HEK293 (cell line): Measurements from ENCODE around the gene CREB3L1.

Experiments
- CTCF ChIA-PET: fragments of 350-600 bp; formaldehyde crosslinking; extraction: SDS; loops from one replicate; lab custom pipeline; 2021; ENCODE audit warnings: antibody characterized with exemption; lab: Yijun Ruan, JAX
- POLR2A ChIA-PET: fragments of 300-600 bp; formaldehyde crosslinking; extraction: SDS; loops from one replicate; lab custom pipeline; 2020; ENCODE audit warnings: antibody characterized with exemption, inconsistent platforms; lab: Yijun Ruan, JAX
- H3K27ac ChIP-seq: fragments of 200-500 bp; sonication (Bioruptor generic); 2 replicates; pipeline ENCODE4 v1.5.1; 2014; ENCODE audit warnings: low read depth, low read length, control low read depth, inconsistent platforms; ENCODE audit errors: extremely low read depth
- H3K36me3 ChIP-seq, 2 experiments: fragments of 200-500 bp in 1 of 2; sonication (Bioruptor generic) in 1 of 2; 1 replicate in 1 of 2; 2 replicates in 1 of 2; pipeline ENCODE4 v1.5.1; 2014 to 2017; ENCODE audit warnings: inconsistent platforms in 2 of 2, low read length in 2 of 2; ENCODE audit not compliant: control insufficient read depth in 2 of 2, insufficient read depth in 1 of 2
- H3K4me1 ChIP-seq: fragments of 200-500 bp; sonication (Bioruptor generic); 2 replicates; pipeline ENCODE4 v1.5.1; 2014; ENCODE audit warnings: mild to moderate bottlenecking, low read length, inconsistent platforms; ENCODE audit not compliant: control insufficient read depth, insufficient read depth
- H3K4me3 ChIP-seq: 2 replicates; pipeline ENCODE4 v1.5.1; 2011; ENCODE audit warnings: low read depth, mild to moderate bottlenecking, control low read depth, low read length, moderate library complexity
- H3K9me3 ChIP-seq: fragments of 200-500 bp; sonication (Bioruptor generic); 2 replicates; pipeline ENCODE4 v1.5.1; 2014; ENCODE audit warnings: low read depth, low read length, inconsistent platforms; ENCODE audit not compliant: control insufficient read depth, insufficient read depth
- FEZF1 ChIP-seq: fragments of 450-650 bp; formaldehyde crosslinking; IDR thresholded peaks from 2 replicates; pipeline ENCODE4 v1.5.1; 2016; ENCODE audit warnings: missing biosample characterization, missing genetic modification characterization
- ZBTB21 ChIP-seq: fragments of 450-650 bp; formaldehyde crosslinking; IDR thresholded peaks from 2 replicates; pipeline ENCODE4 v1.5.1; 2017; ENCODE audit warnings: missing biosample characterization, missing genetic modification characterization
- ZFP41 ChIP-seq: fragments of 450-650 bp; formaldehyde crosslinking; IDR thresholded peaks from 2 replicates; pipeline ENCODE4 v1.5.1; 2016; ENCODE audit warnings: missing biosample characterization, missing genetic modification characterization, borderline replicate concordance
- ZFP69B ChIP-seq: fragments of 450-650 bp; formaldehyde crosslinking; IDR thresholded peaks from 2 replicates; pipeline ENCODE4 v1.5.1; 2016; ENCODE audit warnings: missing biosample characterization, missing genetic modification characterization
- ZNF114 ChIP-seq: fragments of 450-650 bp; formaldehyde crosslinking; IDR thresholded peaks from 2 replicates; pipeline ENCODE4 v1.5.0; 2017; ENCODE audit warnings: missing biosample characterization, missing genetic modification characterization
- ZNF133 ChIP-seq: fragments of 450-650 bp; formaldehyde crosslinking; IDR thresholded peaks from 2 replicates; pipeline ENCODE4 v1.5.1; 2016; ENCODE audit warnings: missing biosample characterization, missing genetic modification characterization
- ZNF140 ChIP-seq: fragments of 450-650 bp; formaldehyde crosslinking; IDR thresholded peaks from 2 replicates; pipeline ENCODE4 v1.5.1; 2016; ENCODE audit warnings: missing biosample characterization, missing genetic modification characterization
- ZNF155 ChIP-seq: fragments of 450-650 bp; formaldehyde crosslinking; IDR thresholded peaks from 2 replicates; pipeline ENCODE4 v1.5.1; 2016; ENCODE audit warnings: missing biosample characterization, missing genetic modification characterization
- ZNF426 ChIP-seq: fragments of 450-650 bp; formaldehyde crosslinking; IDR thresholded peaks from 2 replicates; pipeline ENCODE4 v1.5.1; 2017; ENCODE audit warnings: missing biosample characterization, missing genetic modification characterization, mild to moderate bottlenecking, inconsistent platforms, moderate library complexity
- ZNF473 ChIP-seq: fragments of 450-650 bp; formaldehyde crosslinking; IDR thresholded peaks from 2 replicates; pipeline ENCODE4 v1.5.1; 2017; ENCODE audit warnings: missing biosample characterization, missing genetic modification characterization
- ZNF529 ChIP-seq: fragments of 450-650 bp; formaldehyde crosslinking; IDR thresholded peaks from 2 replicates; pipeline ENCODE4 v1.5.1; 2017; ENCODE audit warnings: missing genetic modification characterization, missing biosample characterization; ENCODE audit not compliant: insufficient replicate concordance
- ZNF596 ChIP-seq: fragments of 450-650 bp; IDR thresholded peaks from 2 replicates; pipeline ENCODE4 v1.5.0; 2018; ENCODE audit warnings: missing biosample characterization, mild to moderate bottlenecking, missing genetic modification characterization, moderate library complexity
- ZNF621 ChIP-seq: fragments of 450-650 bp; formaldehyde crosslinking; IDR thresholded peaks from 2 replicates; pipeline ENCODE4 v1.5.1; 2017; ENCODE audit warnings: missing biosample characterization, missing genetic modification characterization
- ZNF704 ChIP-seq: fragments of 450-650 bp; formaldehyde crosslinking; IDR thresholded peaks from 2 replicates; pipeline ENCODE4 v1.5.1; 2016; ENCODE audit warnings: missing biosample characterization, missing genetic modification characterization
- ZNF776 ChIP-seq: fragments of 450-650 bp; formaldehyde crosslinking; IDR thresholded peaks from 2 replicates; pipeline ENCODE4 v1.5.0; 2017; ENCODE audit warnings: missing biosample characterization, missing genetic modification characterization, borderline replicate concordance
- TF ChIP-seq, protein P1 (sequence below): fragments of 450-650 bp; formaldehyde crosslinking; IDR thresholded peaks from 2 replicates; pipeline ENCODE4; 2016; ENCODE audit warnings: missing biosample characterization, missing genetic modification characterization
- TF ChIP-seq, protein P2 (sequence below): fragments of 450-650 bp; formaldehyde crosslinking; IDR thresholded peaks from 2 replicates; pipeline ENCODE4 v1.5.1; 2016; ENCODE audit warnings: missing biosample characterization, missing genetic modification characterization
- TF ChIP-seq, protein P3 (sequence below): fragments of 450-650 bp; formaldehyde crosslinking; conservative IDR thresholded peaks from 2 replicates; pipeline ENCODE4 v1.5.1; 2016; ENCODE audit warnings: low read depth, missing biosample characterization, missing genetic modification characterization
- TF ChIP-seq, protein P4 (sequence below): fragments of 450-650 bp; formaldehyde crosslinking; IDR thresholded peaks from 2 replicates; pipeline ENCODE4 v1.5.1; 2016; ENCODE audit warnings: missing biosample characterization, missing genetic modification characterization
- TF ChIP-seq, protein P5 (sequence below): fragments of 450-650 bp; formaldehyde crosslinking; IDR thresholded peaks from 2 replicates; pipeline ENCODE4 v1.5.1; 2016; ENCODE audit warnings: missing biosample characterization, missing genetic modification characterization

The CREB3L1 gene

GRCh38 chr11:46337626-46338345 lies 60.3 kb downstream of the CREB3L1 start:
- H3K4me3 ChIP-seq, result no peak overlapping the region
- POLR2A ChIA-PET, result no interaction called here
- peaks cover 6% of the 10 kb centered on the region; the same call in 1 of the 2 replicates for H3K4me1 ChIP-seq
- H3K27ac ChIP-seq, result no peak overlapping the region
- H3K36me3 ChIP-seq, result no peaks in the 10 kb centered on the region
- H3K9me3 ChIP-seq, result no peaks in the 10 kb centered on the region
- CTCF ChIA-PET, result interaction anchor here (0.7 kb wide), 1 partner anchor 61 kb away, joined by 3 read pairs; no protein-coding TSS in a partner anchor
- no peak for TF ChIP-seq ZNF140
- TF ChIP-seq FEZF1 (tag by site-specific recombination), result no peak
- no peak for TF ChIP-seq ZNF621 (tag by site-specific recombination)
- no peak for TF ChIP-seq ZFP69B (tag by site-specific recombination)
- TF ChIP-seq ZNF776 (tag by site-specific recombination), result no peak
- no peak for TF ChIP-seq ZNF133 (tag by site-specific recombination)
- TF ChIP-seq ZBTB21 (tag by site-specific recombination), result no peak
- no peak for TF ChIP-seq ZNF704
- TF ChIP-seq ZNF529, result no peak
- TF ChIP-seq ZNF114 (tag by site-specific recombination), result no peak
- TF ChIP-seq, protein P1, sequence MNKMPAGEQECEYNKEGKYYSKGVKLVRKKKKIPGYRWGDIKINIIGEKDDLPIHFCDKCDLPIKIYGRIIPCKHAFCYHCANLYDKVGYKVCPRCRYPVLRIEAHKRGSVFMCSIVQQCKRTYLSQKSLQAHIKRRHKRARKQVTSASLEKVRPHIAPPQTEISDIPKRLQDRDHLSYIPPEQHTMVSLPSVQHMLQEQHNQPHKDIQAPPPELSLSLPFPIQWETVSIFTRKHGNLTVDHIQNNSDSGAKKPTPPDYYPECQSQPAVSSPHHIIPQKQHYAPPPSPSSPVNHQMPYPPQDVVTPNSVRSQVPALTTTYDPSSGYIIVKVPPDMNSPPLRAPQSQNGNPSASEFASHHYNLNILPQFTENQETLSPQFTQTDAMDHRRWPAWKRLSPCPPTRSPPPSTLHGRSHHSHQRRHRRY (tag by site-specific recombination), result no peak
- TF ChIP-seq, protein P2, sequence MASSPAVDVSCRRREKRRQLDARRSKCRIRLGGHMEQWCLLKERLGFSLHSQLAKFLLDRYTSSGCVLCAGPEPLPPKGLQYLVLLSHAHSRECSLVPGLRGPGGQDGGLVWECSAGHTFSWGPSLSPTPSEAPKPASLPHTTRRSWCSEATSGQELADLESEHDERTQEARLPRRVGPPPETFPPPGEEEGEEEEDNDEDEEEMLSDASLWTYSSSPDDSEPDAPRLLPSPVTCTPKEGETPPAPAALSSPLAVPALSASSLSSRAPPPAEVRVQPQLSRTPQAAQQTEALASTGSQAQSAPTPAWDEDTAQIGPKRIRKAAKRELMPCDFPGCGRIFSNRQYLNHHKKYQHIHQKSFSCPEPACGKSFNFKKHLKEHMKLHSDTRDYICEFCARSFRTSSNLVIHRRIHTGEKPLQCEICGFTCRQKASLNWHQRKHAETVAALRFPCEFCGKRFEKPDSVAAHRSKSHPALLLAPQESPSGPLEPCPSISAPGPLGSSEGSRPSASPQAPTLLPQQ (tag by site-specific recombination), result no peak
- no peak for TF ChIP-seq ZNF596 (tag by site-specific recombination)
- TF ChIP-seq, protein P3, sequence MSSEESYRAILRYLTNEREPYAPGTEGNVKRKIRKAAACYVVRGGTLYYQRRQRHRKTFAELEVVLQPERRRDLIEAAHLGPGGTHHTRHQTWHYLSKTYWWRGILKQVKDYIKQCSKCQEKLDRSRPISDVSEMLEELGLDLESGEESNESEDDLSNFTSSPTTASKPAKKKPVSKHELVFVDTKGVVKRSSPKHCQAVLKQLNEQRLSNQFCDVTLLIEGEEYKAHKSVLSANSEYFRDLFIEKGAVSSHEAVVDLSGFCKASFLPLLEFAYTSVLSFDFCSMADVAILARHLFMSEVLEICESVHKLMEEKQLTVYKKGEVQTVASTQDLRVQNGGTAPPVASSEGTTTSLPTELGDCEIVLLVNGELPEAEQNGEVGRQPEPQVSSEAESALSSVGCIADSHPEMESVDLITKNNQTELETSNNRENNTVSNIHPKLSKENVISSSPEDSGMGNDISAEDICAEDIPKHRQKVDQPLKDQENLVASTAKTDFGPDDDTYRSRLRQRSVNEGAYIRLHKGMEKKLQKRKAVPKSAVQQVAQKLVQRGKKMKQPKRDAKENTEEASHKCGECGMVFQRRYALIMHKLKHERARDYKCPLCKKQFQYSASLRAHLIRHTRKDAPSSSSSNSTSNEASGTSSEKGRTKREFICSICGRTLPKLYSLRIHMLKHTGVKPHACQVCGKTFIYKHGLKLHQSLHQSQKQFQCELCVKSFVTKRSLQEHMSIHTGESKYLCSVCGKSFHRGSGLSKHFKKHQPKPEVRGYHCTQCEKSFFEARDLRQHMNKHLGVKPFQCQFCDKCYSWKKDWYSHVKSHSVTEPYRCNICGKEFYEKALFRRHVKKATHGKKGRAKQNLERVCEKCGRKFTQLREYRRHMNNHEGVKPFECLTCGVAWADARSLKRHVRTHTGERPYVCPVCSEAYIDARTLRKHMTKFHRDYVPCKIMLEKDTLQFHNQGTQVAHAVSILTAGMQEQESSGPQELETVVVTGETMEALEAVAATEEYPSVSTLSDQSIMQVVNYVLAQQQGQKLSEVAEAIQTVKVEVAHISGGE (tag by site-specific recombination), result no peak
- TF ChIP-seq ZNF473 (tag by site-specific recombination), result no peak
- TF ChIP-seq, protein P4, sequence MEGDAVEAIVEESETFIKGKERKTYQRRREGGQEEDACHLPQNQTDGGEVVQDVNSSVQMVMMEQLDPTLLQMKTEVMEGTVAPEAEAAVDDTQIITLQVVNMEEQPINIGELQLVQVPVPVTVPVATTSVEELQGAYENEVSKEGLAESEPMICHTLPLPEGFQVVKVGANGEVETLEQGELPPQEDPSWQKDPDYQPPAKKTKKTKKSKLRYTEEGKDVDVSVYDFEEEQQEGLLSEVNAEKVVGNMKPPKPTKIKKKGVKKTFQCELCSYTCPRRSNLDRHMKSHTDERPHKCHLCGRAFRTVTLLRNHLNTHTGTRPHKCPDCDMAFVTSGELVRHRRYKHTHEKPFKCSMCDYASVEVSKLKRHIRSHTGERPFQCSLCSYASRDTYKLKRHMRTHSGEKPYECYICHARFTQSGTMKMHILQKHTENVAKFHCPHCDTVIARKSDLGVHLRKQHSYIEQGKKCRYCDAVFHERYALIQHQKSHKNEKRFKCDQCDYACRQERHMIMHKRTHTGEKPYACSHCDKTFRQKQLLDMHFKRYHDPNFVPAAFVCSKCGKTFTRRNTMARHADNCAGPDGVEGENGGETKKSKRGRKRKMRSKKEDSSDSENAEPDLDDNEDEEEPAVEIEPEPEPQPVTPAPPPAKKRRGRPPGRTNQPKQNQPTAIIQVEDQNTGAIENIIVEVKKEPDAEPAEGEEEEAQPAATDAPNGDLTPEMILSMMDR (tag by site-specific recombination), result no peak
- no peak for TF ChIP-seq ZNF155 (tag by site-specific recombination)
- TF ChIP-seq, protein P5, sequence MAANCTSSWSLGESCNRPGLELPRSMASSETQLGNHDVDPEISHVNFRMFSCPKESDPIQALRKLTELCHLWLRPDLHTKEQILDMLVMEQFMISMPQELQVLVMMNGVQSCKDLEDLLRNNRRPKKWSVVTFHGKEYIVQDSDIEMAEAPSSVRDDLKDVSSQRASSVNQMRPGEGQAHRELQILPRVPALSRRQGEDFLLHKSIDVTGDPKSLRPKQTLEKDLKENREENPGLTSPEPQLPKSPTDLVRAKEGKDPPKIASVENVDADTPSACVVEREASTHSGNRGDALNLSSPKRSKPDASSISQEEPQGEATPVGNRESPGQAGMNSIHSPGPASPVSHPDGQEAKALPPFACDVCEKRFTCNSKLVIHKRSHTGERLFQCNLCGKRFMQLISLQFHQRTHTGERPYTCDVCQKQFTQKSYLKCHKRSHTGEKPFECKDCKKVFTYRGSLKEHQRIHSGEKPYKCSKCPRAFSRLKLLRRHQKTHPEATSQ (tag by site-specific recombination), result no peak
- no peak for TF ChIP-seq ZNF426 (tag by site-specific recombination)
- TF ChIP-seq ZFP41, result no peak
- TF ChIP-seq, all 188 proteins: peak for 0
